Stimulated activated naive CD8-positive, alpha-beta T cell treated with anti-CD3 and anti-CD28 coated beads, Interleukin-15, Interleukin-2, amounts not matched to agents 100 ng/mL and 50 ng/mL, for 24 hours (primary cell): ENCODE data around the gene C2CD5.
A peak's percentile ranks its signal among the peaks of the same experiment; 100 is the strongest.
"Not testable (repeated sequence)": the region's sequence is repeated elsewhere in the genome, so short reads cannot be mapped to it uniquely, and the experiment has no call there.

ENCODE experiments used
- H3K27ac Mint-ChIP-seq: one replicate; pipeline ENCODE4 v1.8.0; 2021; ENCODE audit warnings: mild to moderate bottlenecking, mixed read lengths
- H3K27me3 Mint-ChIP-seq: one replicate; pipeline ENCODE4 v1.8.0; 2021; ENCODE audit warnings: mixed read lengths
- H3K36me3 Mint-ChIP-seq: one replicate; pipeline ENCODE4 v1.8.0; 2021; ENCODE audit warnings: low read depth, mixed read lengths
- H3K4me1 Mint-ChIP-seq: one replicate; pipeline ENCODE4 v1.8.0; 2021; ENCODE audit warnings: low read depth, mixed read lengths
- H3K4me3 Mint-ChIP-seq: one replicate; pipeline ENCODE4 v1.8.0; 2021; ENCODE audit warnings: mild to moderate bottlenecking, mixed read lengths
- H3K9me3 Mint-ChIP-seq: one replicate; pipeline ENCODE4 v1.8.0; 2021; ENCODE audit warnings: mixed read lengths

Gene C2CD5

DNA sequence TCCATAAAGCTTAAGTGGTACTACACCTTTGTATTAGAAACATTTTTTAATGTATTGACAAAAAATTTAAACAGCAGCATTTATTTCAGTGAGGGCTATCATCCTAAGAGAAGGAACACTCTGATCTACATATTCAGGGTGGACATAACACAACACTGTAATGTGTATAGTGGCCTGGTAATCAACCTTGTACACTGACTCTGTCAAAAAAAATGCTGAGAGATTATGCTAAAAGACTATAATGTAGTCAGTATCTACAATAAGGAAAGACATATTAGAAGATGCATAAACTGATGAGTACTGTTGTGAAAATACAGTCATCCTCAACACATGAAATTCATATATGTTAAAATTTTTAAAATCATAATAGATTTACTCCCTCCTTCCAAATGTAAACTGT lies 68.2 kb downstream of the C2CD5 start:
- H3K27me3 Mint-ChIP-seq = no peaks in the 10 kb centered on the region
- H3K9me3 Mint-ChIP-seq = no peaks in the 10 kb centered on the region
- H3K27ac Mint-ChIP-seq = no peak overlapping the region
- no peak overlapping the region for H3K4me3 Mint-ChIP-seq
- H3K36me3 Mint-ChIP-seq = peaks cover 26% of the 10 kb centered on the region
- peaks cover 19% of the 10 kb centered on the region for H3K4me1 Mint-ChIP-seq

DNA sequence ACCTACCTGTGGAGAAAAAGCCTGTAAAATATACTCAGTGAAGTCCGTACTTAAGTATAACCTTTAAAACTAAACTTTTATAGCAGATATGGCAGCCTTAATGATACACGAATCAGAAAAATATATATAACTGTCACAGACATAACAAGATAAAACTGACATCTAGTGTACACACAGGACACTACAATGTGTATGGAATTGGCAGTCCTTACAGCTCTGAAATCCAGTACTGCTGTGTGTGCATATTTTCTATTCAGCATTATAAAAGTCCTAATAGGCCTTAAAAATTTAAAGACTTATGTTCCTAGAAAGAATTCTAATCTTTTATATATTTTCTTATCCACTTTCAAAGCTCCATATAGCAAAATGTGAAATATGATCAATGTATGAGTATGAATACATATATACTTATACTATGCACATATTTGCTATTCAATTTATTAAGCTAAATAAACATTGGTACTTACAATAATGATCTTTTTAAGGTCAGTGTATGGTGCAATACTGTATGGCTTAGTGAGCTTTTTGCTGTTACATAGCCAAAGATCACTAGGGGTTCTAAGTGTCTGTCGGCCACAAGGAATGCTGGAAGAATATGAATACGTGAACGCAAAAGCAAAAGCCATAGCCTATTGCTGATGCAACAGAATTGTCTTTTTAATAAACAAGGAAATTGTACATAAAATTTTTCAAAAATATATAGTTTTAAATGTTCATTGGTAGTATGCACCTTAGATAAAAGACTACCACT lies 69.2 kb downstream of the C2CD5 start:
- Mint-ChIP-seq H3K9me3 (no peaks in the 10 kb centered on the region), H3K36me3 (peaks cover 35% of the 10 kb centered on the region), H3K27me3 (no peaks in the 10 kb centered on the region), H3K4me3 (no peak overlapping the region), H3K27ac (no peak overlapping the region), H3K4me1 (peaks cover 19% of the 10 kb centered on the region)

GRCh38 chr12:22473212-22473611 lies 71.1 kb downstream of the C2CD5 start:
- Mint-ChIP-seq H3K4me3 (no peak overlapping the region), H3K27ac (peak overlapping the region; percentile 24)

DNA sequence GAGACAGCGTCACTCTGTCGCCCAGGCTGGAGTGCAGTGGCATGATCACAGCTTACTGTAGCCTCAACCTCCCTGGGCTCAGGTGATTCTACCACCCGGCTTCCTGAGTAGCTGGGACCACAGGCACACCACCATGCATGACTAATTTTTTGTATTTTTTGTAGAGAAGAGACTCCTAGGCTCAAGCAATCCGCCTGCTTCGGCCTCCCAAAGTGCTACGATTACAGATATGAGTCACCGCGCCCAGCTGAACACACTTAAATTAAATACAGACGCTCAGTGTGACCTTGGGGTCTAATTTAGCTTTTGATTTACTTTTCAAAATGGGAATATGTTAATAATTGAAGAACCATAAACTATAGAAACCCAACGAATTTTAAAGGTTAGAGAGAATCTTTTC lies 77.2 kb downstream of the C2CD5 start:
- H3K9me3 Mint-ChIP-seq = no peaks in the 10 kb centered on the region
- H3K27me3 Mint-ChIP-seq = no peaks in the 10 kb centered on the region
- no peaks in the 10 kb centered on the region for H3K4me1 Mint-ChIP-seq
- no peak overlapping the region for H3K27ac Mint-ChIP-seq
- no peak overlapping the region for H3K4me3 Mint-ChIP-seq
- peaks cover 30% of the 10 kb centered on the region for H3K36me3 Mint-ChIP-seq

More at GRCh38 chr12:22473212-22473611, 71.1 kb downstream of the C2CD5 start:
- H3K27me3 Mint-ChIP-seq = no peaks in the 10 kb centered on the region
- no peaks in the 10 kb centered on the region for H3K9me3 Mint-ChIP-seq
- H3K36me3 Mint-ChIP-seq = peaks cover 39% of the 10 kb centered on the region
- peaks cover 17% of the 10 kb centered on the region for H3K4me1 Mint-ChIP-seq

DNA sequence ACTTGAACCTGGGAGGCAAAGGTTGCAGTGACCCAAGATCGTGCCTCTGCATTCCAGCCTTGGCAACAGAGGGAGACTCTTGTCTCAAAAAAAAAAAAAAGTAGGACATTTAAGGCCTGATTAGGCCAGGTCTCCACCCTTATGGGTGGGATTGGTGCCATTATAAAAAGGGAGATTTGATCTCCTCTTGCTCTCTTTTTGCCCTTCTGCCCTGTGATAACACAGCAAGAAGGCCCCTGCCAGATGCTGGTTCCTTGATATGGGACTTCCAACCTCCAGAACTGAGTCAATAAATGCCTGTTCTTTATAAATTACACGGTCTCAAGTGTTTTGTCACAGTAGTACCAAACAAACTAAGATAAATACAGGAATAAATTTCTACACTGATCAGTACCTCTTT lies 81.0 kb downstream of the C2CD5 start:
- Mint-ChIP-seq H3K9me3 (no peaks in the 10 kb centered on the region), H3K27me3 (no peaks in the 10 kb centered on the region), H3K4me3 (no peak overlapping the region), H3K4me1 (no peaks in the 10 kb centered on the region), H3K36me3 (peaks cover 12% of the 10 kb centered on the region), H3K27ac (no peak overlapping the region)

- H3K4me3 Mint-ChIP-seq = no peak overlapping the region
- peaks cover 17% of the 10 kb centered on the region for H3K36me3 Mint-ChIP-seq
Measured at GRCh38 chr12:22461786-22462185, 82.6 kb downstream of the C2CD5 start.

GRCh38 chr12:22459838-22460490 lies 84.4 kb downstream of the C2CD5 start:
- no peaks in the 10 kb centered on the region for H3K27me3 Mint-ChIP-seq
- H3K36me3 Mint-ChIP-seq = peaks cover 9% of the 10 kb centered on the region
- H3K4me1 Mint-ChIP-seq = no peaks in the 10 kb centered on the region
- H3K4me3 Mint-ChIP-seq = no peak overlapping the region
- H3K27ac Mint-ChIP-seq = no peak overlapping the region
- no peaks in the 10 kb centered on the region for H3K9me3 Mint-ChIP-seq

More at GRCh38 chr12:22461786-22462185, 82.6 kb downstream of the C2CD5 start:
- no peaks in the 10 kb centered on the region for H3K4me1 Mint-ChIP-seq
- no peak overlapping the region for H3K27ac Mint-ChIP-seq
- no peaks in the 10 kb centered on the region for H3K9me3 Mint-ChIP-seq
- H3K27me3 Mint-ChIP-seq = no peaks in the 10 kb centered on the region

DNA sequence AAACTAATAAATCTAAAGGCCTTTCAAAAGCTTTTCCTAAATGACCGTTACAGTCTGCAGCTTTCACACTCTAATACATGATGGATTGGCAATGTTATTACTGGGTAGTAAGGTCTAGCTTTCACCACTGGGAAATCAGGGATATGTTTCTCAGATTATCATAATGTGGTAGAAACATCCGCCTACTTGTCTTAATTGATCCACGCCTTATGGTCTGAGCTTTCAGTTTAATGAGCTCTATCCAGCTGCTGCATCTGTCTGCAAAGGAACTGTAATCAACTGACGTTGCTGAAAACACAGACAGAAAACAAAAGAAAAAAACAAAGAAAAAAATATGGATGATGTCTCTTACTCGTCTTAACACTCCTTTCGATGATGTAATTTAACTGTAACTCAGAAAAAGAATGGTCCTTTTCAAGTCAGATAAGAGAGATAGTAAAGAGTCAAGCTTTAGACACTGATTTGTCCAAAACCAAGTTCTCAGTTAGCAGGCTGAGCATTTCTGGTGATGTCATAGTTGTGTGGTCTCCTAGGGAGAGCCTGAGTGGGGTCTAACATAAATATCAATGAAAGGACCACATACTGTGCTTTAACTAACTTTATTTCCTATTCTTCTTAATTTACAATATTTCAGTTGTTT lies 85.9 kb downstream of the C2CD5 start:
- Mint-ChIP-seq H3K36me3 (peaks cover 9% of the 10 kb centered on the region), H3K9me3 (no peaks in the 10 kb centered on the region), H3K27ac (no peak overlapping the region), H3K4me3 (no peak overlapping the region), H3K27me3 (no peaks in the 10 kb centered on the region), H3K4me1 (no peaks in the 10 kb centered on the region)

- no peaks in the 10 kb centered on the region for H3K9me3 Mint-ChIP-seq
- no peaks in the 10 kb centered on the region for H3K27me3 Mint-ChIP-seq
- no peak overlapping the region for H3K4me3 Mint-ChIP-seq
- peaks cover 14% of the 10 kb centered on the region for H3K36me3 Mint-ChIP-seq
- no peaks in the 10 kb centered on the region for H3K4me1 Mint-ChIP-seq
- H3K27ac Mint-ChIP-seq = no peak overlapping the region
Measured at GRCh38 chr12:22457085-22457484, 87.3 kb downstream of the C2CD5 start.

DNA sequence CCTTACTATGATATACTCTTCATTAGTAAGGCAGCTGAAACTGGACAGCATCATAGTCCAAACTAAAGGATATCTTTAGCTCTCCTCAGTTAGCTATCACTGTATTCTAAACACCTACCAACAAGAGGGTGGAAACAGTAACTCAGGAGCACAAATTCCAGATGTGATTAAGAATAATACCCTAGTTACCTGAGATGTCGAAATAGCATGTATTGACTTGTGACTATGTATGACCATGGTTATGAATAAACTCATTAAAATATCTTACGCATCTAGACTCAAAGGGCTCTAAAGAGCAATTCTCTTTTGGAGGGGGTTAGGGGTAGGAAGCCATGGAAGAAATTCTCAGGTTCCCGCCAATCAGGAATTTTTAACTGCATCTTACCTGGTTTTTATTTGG lies 90.8 kb downstream of the C2CD5 start:
- Mint-ChIP-seq H3K4me3 (no peak overlapping the region), H3K36me3 (peaks cover 24% of the 10 kb centered on the region), H3K27ac (no peak overlapping the region), H3K27me3 (no peaks in the 10 kb centered on the region), H3K9me3 (no peaks in the 10 kb centered on the region), H3K4me1 (no peaks in the 10 kb centered on the region)

DNA sequence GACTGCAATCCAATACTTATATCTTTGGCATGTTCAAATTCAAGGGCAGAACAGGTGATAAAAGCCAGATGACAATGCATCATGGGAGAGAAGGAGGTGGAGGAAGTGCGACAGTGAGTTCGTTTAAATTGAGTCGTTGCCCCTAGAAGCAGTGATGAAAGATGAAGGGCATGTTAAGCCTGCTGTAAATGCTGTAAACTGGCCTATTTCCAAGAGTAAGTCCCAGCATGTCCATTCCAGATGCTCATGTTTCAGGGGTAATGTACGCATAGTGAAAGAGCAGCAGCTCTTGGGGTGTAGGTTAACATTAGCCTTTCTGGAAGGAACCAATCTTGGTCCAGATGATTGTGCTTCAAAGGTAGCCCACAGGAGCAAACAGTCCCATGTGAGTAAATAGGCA lies 97.1 kb downstream of the C2CD5 start:
- Mint-ChIP-seq H3K27ac (no peak overlapping the region), H3K9me3 (no peaks in the 10 kb centered on the region), H3K4me3 (no peak overlapping the region), H3K4me1 (no peaks in the 10 kb centered on the region), H3K36me3 (peaks cover 13% of the 10 kb centered on the region), H3K27me3 (no peaks in the 10 kb centered on the region)

- not testable (repeated sequence) for H3K4me1 Mint-ChIP-seq, H3K4me3 Mint-ChIP-seq, H3K9me3 Mint-ChIP-seq, H3K36me3 Mint-ChIP-seq, H3K27ac Mint-ChIP-seq, H3K27me3 Mint-ChIP-seq
Measured at GRCh38 chr12:22444317-22444665, 100.1 kb downstream of the C2CD5 start.

GRCh38 chr12:22443379-22444316 lies 100.7 kb downstream of the C2CD5 start:
- Mint-ChIP-seq H3K27ac (no peak overlapping the region), H3K4me3 (no peak overlapping the region), H3K4me1 (no peaks in the 10 kb centered on the region), H3K36me3 (no peaks in the 10 kb centered on the region), H3K9me3 (no peaks in the 10 kb centered on the region), H3K27me3 (no peaks in the 10 kb centered on the region)

DNA sequence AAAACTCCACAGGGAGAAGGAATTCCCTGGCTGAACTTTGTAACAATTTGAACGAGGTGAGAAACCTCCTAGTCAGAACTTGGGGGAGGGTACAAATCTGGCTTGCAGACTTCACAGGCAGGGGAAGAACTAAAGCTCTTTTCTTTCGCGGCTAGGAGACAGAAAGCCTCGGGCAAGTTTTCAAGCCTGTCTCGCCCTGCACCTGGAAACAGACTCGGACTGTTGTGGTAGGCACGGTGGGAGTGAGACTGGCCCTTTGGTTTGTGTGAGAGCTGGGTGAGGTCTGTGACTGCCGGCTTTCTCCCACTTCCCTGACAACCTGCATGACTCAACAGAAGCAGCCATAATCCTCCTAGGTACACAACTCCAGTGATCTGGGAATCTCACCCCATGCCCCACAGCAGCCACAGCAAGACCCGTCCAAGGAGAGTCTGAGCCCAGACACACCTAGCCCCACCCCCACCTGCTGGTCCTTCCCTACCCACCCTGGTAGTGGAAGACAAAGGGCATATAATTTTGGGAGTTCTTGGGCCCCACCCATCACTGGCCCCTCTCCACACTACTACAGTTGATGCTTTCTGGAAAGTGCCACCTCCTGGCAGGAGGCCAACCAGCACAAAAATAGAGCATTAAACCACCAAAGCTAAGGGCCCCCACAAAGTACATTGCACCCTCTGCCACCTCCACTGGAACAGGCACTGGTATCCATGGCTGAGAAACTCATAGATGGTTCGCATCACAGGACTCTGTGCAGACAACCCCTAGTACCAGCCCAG lies 107.1 kb downstream of the C2CD5 start:
- Mint-ChIP-seq H3K9me3 (no peaks in the 10 kb centered on the region), H3K4me3 (no peak overlapping the region), H3K27ac (no peak overlapping the region)

More for the DNA sequence above, 107.1 kb downstream of the C2CD5 start:
- no peaks in the 10 kb centered on the region for H3K36me3 Mint-ChIP-seq
- no peaks in the 10 kb centered on the region for H3K27me3 Mint-ChIP-seq
- peaks cover 4% of the 10 kb centered on the region for H3K4me1 Mint-ChIP-seq
